HCT116 (cell line): ENCODE measurements around the gene GNAO1. TPM values are rescaled to one million over a fixed set of nuclear protein-coding genes. Genes with fewer than 3 reads are reported as not detected.

Source experiments
- ATAC-seq: fragments of 200-7000 bp; cut with Tn5 transposase; 2 replicates; pipeline ENCODE4 v1.9.1; 2020; ENCODE audit warnings: mild to moderate bottlenecking, moderate library complexity
- BruUV-seq: library from RNA; stranded (reverse); fragments of 400-500 nt; replicated peaks from 2 replicates; lab custom pipeline; 2021; lab: Mats Ljungman, UMichigan
- CTCF ChIA-PET: fragments of 300-600 bp; sonication (Branson Sonifier 250); formaldehyde crosslinking; loops from one replicate; lab custom pipeline; 2021; ENCODE audit warnings: antibody characterized with exemption; lab: Charles Lee
- POLR2A ChIA-PET: fragments of 300-600, 350-600 bp; sonication (Branson Sonifier 250); formaldehyde crosslinking; loops from one replicate; lab custom pipeline; 2021; ENCODE audit warnings: antibody characterized with exemption; lab: Charles Lee
- RAD21 ChIA-PET, 2 experiments: fragments of 300-600 bp; sonication (Branson Sonifier 250); formaldehyde crosslinking; loops; one replicate each; lab custom pipeline; 2023; ENCODE audit warnings: low total read pairs in 2 of 2; ENCODE audit not compliant: uncharacterized antibody in 2 of 2, unreplicated experiment in 2 of 2, low non-redundant PET in 1 of 2; lab: Charles Lee
- DNase-seq: peaks from one replicate; pipeline ENCODE4 v3.0.0-alpha.2; 2010; ENCODE audit warnings: low read depth, low spot score
- H2AFZ ChIP-seq: fragments of 200-600 bp; shearing (Covaris generic), sonication (generic); 2 replicates; pipeline ENCODE4 v1.6.1; 2017; ENCODE audit warnings: low read depth, mixed run types, mixed read lengths, antibody characterized with exemption, low read length; ENCODE audit not compliant: poor library complexity, severe bottlenecking
- H3K27ac ChIP-seq: 2 replicates; pipeline ENCODE4 v1.5.1; 2012; ENCODE audit warnings: low read depth, low read length
- H3K27me3 ChIP-seq: fragments of 200-600 bp; sonication (generic); 2 replicates; pipeline ENCODE4 v1.6.1; 2016; ENCODE audit warnings: mixed run types, low read length, mixed read lengths; ENCODE audit not compliant: insufficient read depth
- H3K36me3 ChIP-seq, 2 experiments: fragments of 200-500 bp in 1 of 2; fragments of 200-600 bp in 1 of 2; sonication (Bioruptor generic) in 1 of 2; sonication (generic) in 1 of 2; 2 replicates each; pipeline versions ENCODE4 v1.5.1 to v1.6.1; 2014 to 2016; ENCODE audit warnings: low read length in 2 of 2, inconsistent platforms in 1 of 2, mixed read lengths in 1 of 2, mixed run types in 1 of 2; ENCODE audit not compliant: insufficient read depth in 2 of 2, control insufficient read depth in 1 of 2
- H3K4me1 ChIP-seq, 2 experiments: fragments of 200-600 bp in 1 of 2; sonication (generic) in 1 of 2; 2 replicates each; pipeline versions ENCODE4 v1.5.1 to v1.6.1; 2012 to 2017; ENCODE audit warnings: low read length in 2 of 2, inconsistent platforms in 1 of 2, mild to moderate bottlenecking in 1 of 2, mixed read lengths in 1 of 2, mixed run types in 1 of 2, moderate library complexity in 1 of 2; ENCODE audit not compliant: insufficient read depth in 2 of 2, control insufficient read depth in 1 of 2
- H3K4me2 ChIP-seq: fragments of 200-600 bp; sonication (generic); 2 replicates; pipeline ENCODE4 v1.6.1; 2017; ENCODE audit warnings: mixed run types, low read length, mixed read lengths
- H3K4me3 ChIP-seq, 2 experiments: fragments of 200-600 bp in 1 of 2; sonication (generic) in 1 of 2; replicated peaks in 1 of 2; 2 replicates each; pipeline ENCODE4 v1.5.1; 2011 to 2016; ENCODE audit warnings: low read length in 2 of 2, control low read depth in 1 of 2, low read depth in 1 of 2, mild to moderate bottlenecking in 1 of 2, mixed read lengths in 1 of 2, mixed run types in 1 of 2
- H3K79me2 ChIP-seq: fragments of 200-600 bp; sonication (generic); 2 replicates; pipeline ENCODE4 v1.6.1; 2017; ENCODE audit warnings: mild to moderate bottlenecking, mixed run types, low read length, moderate library complexity, mixed read lengths; ENCODE audit not compliant: insufficient read depth
- H3K9ac ChIP-seq: fragments of 200-600 bp; sonication (generic); 2 replicates; pipeline ENCODE4 v1.6.1; 2016; ENCODE audit warnings: low read length, mixed read lengths
- H3K9me2 ChIP-seq: fragments of 200-600 bp; sonication (generic), shearing (Covaris generic); 2 replicates; pipeline ENCODE4 v1.6.1; 2017; ENCODE audit warnings: mixed run types, mild to moderate bottlenecking, moderate library complexity; ENCODE audit not compliant: insufficient read depth
- H3K9me3 ChIP-seq, 2 experiments: fragments of 200-500 bp in 1 of 2; fragments of 200-600 bp in 1 of 2; sonication (Bioruptor generic) in 1 of 2; sonication (generic) in 1 of 2; 2 replicates each; pipeline ENCODE4 v1.6.1; 2014 to 2017; ENCODE audit warnings: low read length in 2 of 2, mixed read lengths in 2 of 2, inconsistent platforms in 1 of 2, low read depth in 1 of 2, mild to moderate bottlenecking in 1 of 2, mixed run types in 1 of 2, moderate library complexity in 1 of 2; ENCODE audit not compliant: control insufficient read depth in 1 of 2, insufficient read depth in 1 of 2
- H4K20me1 ChIP-seq: fragments of 200-600 bp; sonication (generic), shearing (Covaris generic); 2 replicates; pipeline ENCODE4 v1.6.1; 2017; ENCODE audit warnings: mixed run types, mild to moderate bottlenecking, moderate library complexity; ENCODE audit not compliant: insufficient read depth
- CBX3 ChIP-seq: IDR thresholded peaks from 2 replicates; pipeline ENCODE4 v1.6.1; 2012; ENCODE audit warnings: low read depth
- CEBPB ChIP-seq: IDR thresholded peaks from 2 replicates; pipeline ENCODE4 v1.6.1; 2012; ENCODE audit warnings: low read depth
- CTCF ChIP-seq, 3 experiments: fragments of 200-600 bp in 1 of 3; sonication (generic) in 1 of 3; IDR thresholded peaks in 2 of 3; conservative IDR thresholded peaks in 1 of 3; 2 replicates each; pipeline ENCODE4 v1.5.1; 2012 to 2017; ENCODE audit warnings: low read depth in 2 of 3, low read length in 2 of 3, antibody characterized with exemption in 1 of 3, borderline replicate concordance in 1 of 3, control low read depth in 1 of 3, mild to moderate bottlenecking in 1 of 3, mixed read lengths in 1 of 3, mixed run types in 1 of 3, moderate library complexity in 1 of 3; ENCODE audit not compliant: insufficient read depth in 1 of 3
- EGR1 ChIP-seq: IDR thresholded peaks from 2 replicates; pipeline ENCODE4 v1.6.1; 2012; ENCODE audit warnings: low read depth
- ELF1 ChIP-seq: IDR thresholded peaks from 2 replicates; pipeline ENCODE4 v1.6.1; 2012; ENCODE audit warnings: low read depth, borderline replicate concordance
- EZH2phosphoT487 ChIP-seq: fragments of 200-600 bp; IDR thresholded peaks from 2 replicates; pipeline ENCODE4 v1.6.1; 2018; ENCODE audit warnings: antibody characterized with exemption, borderline replicate concordance
- JUND ChIP-seq: IDR thresholded peaks from 2 replicates; pipeline ENCODE4 v1.6.1; 2012
- POLR2A ChIP-seq: IDR thresholded peaks from 2 replicates; pipeline ENCODE4 v1.7.0; 2011; ENCODE audit warnings: borderline replicate concordance; ENCODE audit not compliant: insufficient read depth, insufficient read length; ENCODE audit errors: extremely low read depth
- RAD21 ChIP-seq: IDR thresholded peaks from 2 replicates; pipeline ENCODE4 v1.6.1; 2012; ENCODE audit warnings: low read depth, mild to moderate bottlenecking
- SIN3A ChIP-seq: IDR thresholded peaks from 2 replicates; pipeline ENCODE4 v1.6.1; 2012; ENCODE audit warnings: low read depth
- SP1 ChIP-seq: IDR thresholded peaks from 2 replicates; pipeline ENCODE4 v1.6.1; 2012; ENCODE audit warnings: low read depth
- SRF ChIP-seq: IDR thresholded peaks from 2 replicates; pipeline ENCODE4 v1.6.1; 2012; ENCODE audit warnings: low read depth
- ZFX ChIP-seq: fragments of 450-650 bp; IDR thresholded peaks from 2 replicates; pipeline ENCODE4 v1.6.1; 2017
- ZNF274 ChIP-seq: fragments of 200-500 bp; sonication (Bioruptor generic); IDR thresholded peaks from 2 replicates; pipeline ENCODE4 v1.6.1; 2014; ENCODE audit warnings: mild to moderate bottlenecking, low read depth, low read length, inconsistent platforms
- intact Hi-C: fragments of 100-400 bp; cut with micrococcal nuclease; formaldehyde crosslinking; loops from 2 replicates; pipeline ENCODE4 v1.10.0; 2022
- total RNA-seq: library from RNA; stranded (reverse); gene quantifications from one replicate; pipeline ENCODE4 v1.2.1, GENCODE V29; 2021; ENCODE audit not compliant: unreplicated experiment
- TF ChIP-seq, protein P1 (sequence below): IDR thresholded peaks from 2 replicates; pipeline ENCODE4 v1.6.1; 2012; ENCODE audit warnings: low read depth

Gene GNAO1
- total RNA-seq, 1 experiment from 2014 or later, result 0.12 TPM

DNA sequence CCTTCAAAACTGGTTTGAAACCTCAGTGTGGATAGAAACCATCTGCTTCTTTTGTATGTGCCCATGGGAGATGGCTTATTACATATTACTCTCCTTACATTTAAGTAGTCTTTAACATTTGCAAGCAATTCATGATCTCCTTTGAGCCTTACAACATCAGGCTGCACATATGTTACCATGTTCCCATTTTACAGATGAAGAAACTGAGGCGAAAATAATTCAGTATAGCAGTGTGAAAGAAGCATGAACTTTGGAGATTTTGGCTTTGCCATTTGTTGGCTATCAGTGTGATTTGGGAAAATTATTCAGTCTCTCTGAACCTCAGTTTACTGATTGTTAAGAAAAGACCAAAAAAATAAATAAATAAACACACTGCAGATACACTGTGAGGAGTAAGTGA, 15.7 kb downstream of the GNAO1 start:
- POLR2A ChIA-PET, result no interaction called here
- Histone ChIP-seq H3K9ac (no peak overlapping the region), H3K4me1 (no peaks in the 10 kb centered on the region), H3K9me2 (no peaks in the 10 kb centered on the region), H3K36me3 (no peaks in the 10 kb centered on the region), H4K20me1 (no peaks in the 10 kb centered on the region)
- no peak for ATAC-seq
- no TSS peak for BruUV-seq
- intact Hi-C loops, result no loop called here
- DNase-seq, result no peak
- TF ChIP-seq, protein P1, sequence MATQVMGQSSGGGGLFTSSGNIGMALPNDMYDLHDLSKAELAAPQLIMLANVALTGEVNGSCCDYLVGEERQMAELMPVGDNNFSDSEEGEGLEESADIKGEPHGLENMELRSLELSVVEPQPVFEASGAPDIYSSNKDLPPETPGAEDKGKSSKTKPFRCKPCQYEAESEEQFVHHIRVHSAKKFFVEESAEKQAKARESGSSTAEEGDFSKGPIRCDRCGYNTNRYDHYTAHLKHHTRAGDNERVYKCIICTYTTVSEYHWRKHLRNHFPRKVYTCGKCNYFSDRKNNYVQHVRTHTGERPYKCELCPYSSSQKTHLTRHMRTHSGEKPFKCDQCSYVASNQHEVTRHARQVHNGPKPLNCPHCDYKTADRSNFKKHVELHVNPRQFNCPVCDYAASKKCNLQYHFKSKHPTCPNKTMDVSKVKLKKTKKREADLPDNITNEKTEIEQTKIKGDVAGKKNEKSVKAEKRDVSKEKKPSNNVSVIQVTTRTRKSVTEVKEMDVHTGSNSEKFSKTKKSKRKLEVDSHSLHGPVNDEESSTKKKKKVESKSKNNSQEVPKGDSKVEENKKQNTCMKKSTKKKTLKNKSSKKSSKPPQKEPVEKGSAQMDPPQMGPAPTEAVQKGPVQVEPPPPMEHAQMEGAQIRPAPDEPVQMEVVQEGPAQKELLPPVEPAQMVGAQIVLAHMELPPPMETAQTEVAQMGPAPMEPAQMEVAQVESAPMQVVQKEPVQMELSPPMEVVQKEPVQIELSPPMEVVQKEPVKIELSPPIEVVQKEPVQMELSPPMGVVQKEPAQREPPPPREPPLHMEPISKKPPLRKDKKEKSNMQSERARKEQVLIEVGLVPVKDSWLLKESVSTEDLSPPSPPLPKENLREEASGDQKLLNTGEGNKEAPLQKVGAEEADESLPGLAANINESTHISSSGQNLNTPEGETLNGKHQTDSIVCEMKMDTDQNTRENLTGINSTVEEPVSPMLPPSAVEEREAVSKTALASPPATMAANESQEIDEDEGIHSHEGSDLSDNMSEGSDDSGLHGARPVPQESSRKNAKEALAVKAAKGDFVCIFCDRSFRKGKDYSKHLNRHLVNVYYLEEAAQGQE, result no peak
- TF ChIP-seq POLR2A (no peak), SRF (no peak), JUND (no peak), CBX3 (no peak), ZNF274 (no peak), CTCF (IDR thresholded peaks at IDR 0.05 in 2 of 3, conservative IDR thresholded peaks at IDR 0.05 in 1 of 3; ENCODE audit: borderline replicate concordance in 1 of 3, insufficient read depth in 1 of 3, low read depth in 2 of 3, low read length in 2 of 3) (no peak), SIN3A (no peak), CEBPB (no peak), EGR1 (no peak), ZFX (no peak), ELF1 (no peak), SP1 (no peak), RAD21 (no peak), EZH2phosphoT487 (no peak)
- TF ChIP-seq, all 23 proteins: peak for 0
- H3K4me3 ChIP-seq, result no peak overlapping the region
- H3K9me3 ChIP-seq, result no peaks in the 10 kb centered on the region
- ChIA-PET RAD21 (no interaction called here), CTCF (no interaction called here)
- H3K27me3 ChIP-seq, result peaks cover 36% of the 10 kb centered on the region
- no peak overlapping the region for H3K27ac ChIP-seq
- no peak overlapping the region for H2AFZ ChIP-seq
- no peaks in the 10 kb centered on the region for H3K79me2 ChIP-seq
- no peak overlapping the region for H3K4me2 ChIP-seq
